Measurements from ENCODE around the gene LCE2D.
"Not testable (repeated sequence)": the region's sequence is repeated elsewhere in the genome, so short reads cannot be mapped to it uniquely, and the experiment has no call there.

LCE2D gene

DNA sequence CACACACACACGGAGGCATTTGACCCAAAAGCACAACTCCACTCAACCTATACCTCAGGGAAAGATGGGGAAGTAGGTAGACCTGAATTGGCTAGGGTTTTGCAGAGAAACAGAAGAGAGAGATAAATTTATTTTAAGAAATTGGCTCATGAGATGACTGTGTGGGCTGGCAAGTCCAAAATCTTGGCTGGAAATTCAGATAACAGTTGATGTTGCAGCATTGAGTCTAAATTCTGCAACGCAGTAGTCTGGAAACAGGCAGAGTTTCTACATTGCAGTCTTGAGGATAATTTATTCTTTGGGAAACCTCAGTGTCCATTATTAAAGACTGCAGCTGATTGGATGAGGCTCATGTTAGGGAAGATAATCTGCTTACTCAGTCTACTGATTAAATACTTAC lies 18.4 kb downstream of the LCE2D start:
- H3K4me3 ChIP-seq (ENCODE audit: control insufficient read depth, low read depth, low read length) = no peak overlapping the region
- DNase-seq (ENCODE audit: low read depth) = no peak
- TF ChIP-seq, protein P1, sequence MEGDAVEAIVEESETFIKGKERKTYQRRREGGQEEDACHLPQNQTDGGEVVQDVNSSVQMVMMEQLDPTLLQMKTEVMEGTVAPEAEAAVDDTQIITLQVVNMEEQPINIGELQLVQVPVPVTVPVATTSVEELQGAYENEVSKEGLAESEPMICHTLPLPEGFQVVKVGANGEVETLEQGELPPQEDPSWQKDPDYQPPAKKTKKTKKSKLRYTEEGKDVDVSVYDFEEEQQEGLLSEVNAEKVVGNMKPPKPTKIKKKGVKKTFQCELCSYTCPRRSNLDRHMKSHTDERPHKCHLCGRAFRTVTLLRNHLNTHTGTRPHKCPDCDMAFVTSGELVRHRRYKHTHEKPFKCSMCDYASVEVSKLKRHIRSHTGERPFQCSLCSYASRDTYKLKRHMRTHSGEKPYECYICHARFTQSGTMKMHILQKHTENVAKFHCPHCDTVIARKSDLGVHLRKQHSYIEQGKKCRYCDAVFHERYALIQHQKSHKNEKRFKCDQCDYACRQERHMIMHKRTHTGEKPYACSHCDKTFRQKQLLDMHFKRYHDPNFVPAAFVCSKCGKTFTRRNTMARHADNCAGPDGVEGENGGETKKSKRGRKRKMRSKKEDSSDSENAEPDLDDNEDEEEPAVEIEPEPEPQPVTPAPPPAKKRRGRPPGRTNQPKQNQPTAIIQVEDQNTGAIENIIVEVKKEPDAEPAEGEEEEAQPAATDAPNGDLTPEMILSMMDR (conservative IDR thresholded peaks at IDR 0.05; ENCODE audit: control insufficient read depth, insufficient read depth, low read depth, low read length) = no peak

DNA sequence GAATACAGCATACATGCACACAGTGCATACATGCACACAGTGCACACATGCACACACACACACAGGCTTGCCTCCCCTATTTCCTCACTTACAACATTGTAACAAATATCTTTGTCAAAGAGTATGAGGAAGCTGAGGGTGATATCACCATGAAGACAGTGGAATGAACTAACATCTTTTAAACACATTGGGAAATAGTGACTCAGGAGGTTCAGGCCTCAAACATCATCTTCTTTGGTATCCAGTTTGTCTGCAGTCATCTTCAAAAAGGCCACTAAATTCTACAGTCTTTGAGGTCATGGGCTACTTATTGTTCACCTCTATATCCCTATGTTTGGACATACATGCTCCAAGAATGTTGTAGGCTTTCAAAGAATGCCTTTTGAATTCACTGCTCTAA lies 20.7 kb downstream of the LCE2D start:
- no peak overlapping the region for H3K4me3 ChIP-seq (ENCODE audit: control insufficient read depth, low read depth, low read length)
- peak; percentile 25 for DNase-seq (ENCODE audit: low read depth)

DNA sequence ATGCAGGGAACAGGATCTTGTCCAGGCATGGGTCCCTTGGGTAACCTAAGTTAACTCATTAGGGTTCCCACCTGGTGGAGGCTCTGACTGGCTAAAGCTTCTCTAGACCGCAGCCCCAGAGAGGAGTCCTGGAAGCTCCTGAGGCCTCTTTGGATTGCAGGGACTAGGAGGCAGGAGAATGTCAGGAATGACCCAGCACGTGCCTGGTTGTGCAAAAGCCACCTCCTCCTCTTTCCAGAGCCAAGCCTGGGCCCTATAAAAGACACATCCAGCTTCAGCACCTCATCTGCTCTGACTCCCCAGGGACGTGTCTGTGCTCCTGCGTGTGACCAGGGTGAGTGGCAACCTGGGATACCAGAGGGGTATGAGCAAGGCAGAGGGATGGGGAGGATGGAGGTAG lies 22.6 kb downstream of the LCE2D start, which contains the start of gene LCE2B:
TSS of gene LCE2B (plus strand) at position 301 of the 400 bp plus-strand sequence. CDS start 721 bp downstream, outside the sequence.
- H3K4me3 ChIP-seq (ENCODE audit: control insufficient read depth, low read depth, low read length); DNase-seq (ENCODE audit: low read depth): not testable (repeated sequence)

More for the DNA sequence above, 20.7 kb downstream of the LCE2D start:
- TF ChIP-seq, protein P1 (conservative IDR thresholded peaks at IDR 0.05; ENCODE audit: control insufficient read depth, insufficient read depth, low read depth, low read length) = no peak

DNA sequence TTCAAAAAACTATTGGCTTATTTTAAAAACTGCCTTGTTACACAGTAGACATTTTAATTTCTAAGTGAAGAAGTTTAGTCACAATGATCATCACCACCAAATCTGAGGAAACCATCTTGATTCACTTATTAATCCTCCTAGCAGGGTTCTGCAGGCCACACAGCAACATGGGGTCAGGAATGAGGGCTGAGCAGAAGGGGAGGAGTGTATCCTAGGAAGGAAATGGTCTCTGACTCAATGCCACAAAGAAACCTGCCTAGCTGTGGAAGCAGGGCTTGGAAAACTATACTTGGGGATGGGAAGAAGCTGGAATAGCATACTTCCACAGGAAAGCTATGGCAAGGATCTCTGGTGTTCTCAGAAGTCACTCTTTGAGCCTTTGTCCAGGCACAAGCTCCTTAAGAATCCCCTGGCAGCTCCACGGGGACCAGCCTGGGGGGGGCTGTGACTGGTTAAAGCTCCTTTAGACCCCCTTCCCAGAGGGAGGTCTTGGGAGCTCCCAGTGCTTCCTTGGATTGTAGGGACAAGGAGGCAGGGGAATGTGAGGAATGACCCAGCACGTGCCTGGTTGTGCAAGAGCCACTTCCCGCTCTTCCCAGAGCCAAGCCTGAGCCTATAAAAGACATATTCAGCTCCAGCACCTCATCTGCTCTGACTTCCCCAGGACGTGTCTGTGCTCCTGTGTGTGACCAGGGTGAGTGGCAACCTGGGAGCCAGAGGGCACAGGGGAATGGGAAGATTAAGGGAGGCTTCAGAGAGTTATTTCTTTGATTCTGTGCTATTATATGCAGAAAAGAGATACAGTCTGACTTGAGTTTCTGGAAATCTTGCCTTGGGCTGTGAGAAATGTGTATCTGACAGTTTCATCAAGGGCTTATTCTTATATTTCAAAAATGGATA lies 34.8 kb downstream of the LCE2D start, which contains the start of gene LCE2A:
TSS of gene LCE2A (plus strand) at position 645 of the 900 bp plus-strand sequence. CDS start 557 bp downstream, outside the sequence.
- H3K4me3 ChIP-seq (ENCODE audit: control insufficient read depth, low read depth, low read length) = no peak within 1 kb of the TSS
- DNase-seq (ENCODE audit: low read depth) = peak; percentile 25
- TF ChIP-seq, protein P1 (conservative IDR thresholded peaks at IDR 0.05; ENCODE audit: control insufficient read depth, insufficient read depth, low read depth, low read length) = no peak

DNA sequence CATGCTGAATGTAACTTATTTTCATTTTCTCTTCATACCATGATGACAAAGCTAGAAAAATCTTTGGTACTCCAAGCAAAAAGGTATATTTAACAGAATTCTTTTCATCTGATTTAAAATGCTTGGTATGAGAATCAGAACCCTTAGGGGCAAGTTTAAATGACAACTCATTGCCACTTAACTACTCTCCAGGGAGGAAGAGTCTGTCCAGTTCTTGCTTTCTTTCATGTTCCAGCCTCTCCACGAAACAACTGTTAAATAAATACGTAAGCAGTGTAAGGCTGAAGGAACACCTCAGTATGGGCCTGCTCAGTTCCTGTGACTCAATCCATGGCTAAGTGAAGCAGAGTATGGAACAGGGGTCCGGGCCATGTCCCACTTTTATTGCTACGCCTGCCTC lies 36.6 kb downstream of the LCE2D start:
- TF ChIP-seq, protein P1 (conservative IDR thresholded peaks at IDR 0.05; ENCODE audit: control insufficient read depth, insufficient read depth, low read depth, low read length) = no peak
- DNase-seq (ENCODE audit: low read depth) = no peak
- H3K4me3 ChIP-seq (ENCODE audit: control insufficient read depth, low read depth, low read length) = no peak overlapping the region

DNA sequence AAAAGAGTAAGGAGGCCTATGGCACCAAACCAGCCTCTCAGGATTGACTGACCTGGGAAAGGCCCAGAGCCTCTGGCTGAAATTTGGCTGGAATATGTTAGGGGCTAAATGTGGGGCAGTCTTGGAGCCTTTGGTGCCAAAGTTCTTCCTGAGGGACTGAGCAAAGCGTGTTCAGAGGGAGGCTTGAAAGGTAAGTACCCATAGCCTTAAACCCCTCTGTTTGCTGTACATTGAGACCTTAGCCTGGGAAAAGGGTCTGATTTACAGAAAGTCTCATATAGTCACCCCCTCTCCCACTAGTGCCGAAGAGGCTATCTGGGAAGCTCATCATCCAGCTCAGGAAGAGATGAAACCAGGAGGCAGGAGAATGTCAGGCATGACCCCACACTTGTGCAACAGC lies 44.7 kb downstream of the LCE2D start, which contains the start of gene LCE4A:
TSS of gene LCE4A (plus strand) at position 301 of the 400 bp plus-strand sequence. CDS start 916 bp downstream, outside the sequence.
- no peak for DNase-seq (ENCODE audit: low read depth)
- H3K4me3 ChIP-seq (ENCODE audit: control insufficient read depth, low read depth, low read length) = no peak within 1 kb of the TSS
- TF ChIP-seq, protein P1 (conservative IDR thresholded peaks at IDR 0.05; ENCODE audit: control insufficient read depth, insufficient read depth, low read depth, low read length) = no peak
